ENCODE results near the gene AP1B1. TPM values are rescaled to one million over a fixed set of nuclear protein-coding genes. Genes with fewer than 3 reads are reported as not detected.

Gene AP1B1
- total and polyA plus RNA-seq, 2 of the 13 experiments (the other 11 are each of a cell fraction or from before 2014, with no cell fraction given) = 26.6 to 29.7 TPM

- TF ChIP-seq ZNF788 (CRISPR knock-in tag; IDR thresholded peaks at IDR 0.05; ENCODE audit: borderline replicate concordance) (peak; percentile 69; the same call in 1 of the 2 replicates), NR2C2 (CRISPR knock-in tag; IDR thresholded peaks at IDR 0.05; ENCODE audit: borderline replicate concordance) (peak; percentile 96), PPARG (CRISPR knock-in tag; conservative IDR thresholded peaks at IDR 0.05) (peak; percentile 55; the same call in 1 of the 2 replicates), KMT2B (CRISPR knock-in tag; IDR thresholded peaks at IDR 0.05) (peak; percentile 87; the same call in 1 of the 2 replicates), RXRA (CRISPR knock-in tag; IDR thresholded peaks at IDR 0.05) (peak; percentile 75; the same call in 1 of the 2 replicates), YEATS4 (CRISPR knock-in tag; IDR thresholded peaks at IDR 0.05; ENCODE audit: borderline replicate concordance) (peak; percentile 67; the same call in 1 of the 2 replicates), ZNF333 (CRISPR knock-in tag; IDR thresholded peaks at IDR 0.05; ENCODE audit: borderline replicate concordance) (peak; percentile 88; the same call in 1 of the 2 replicates), ZSCAN25 (CRISPR knock-in tag; IDR thresholded peaks at IDR 0.05) (0 out of 2 replicates have a peak, but pooled peaks have one; percentile 19), ZFX (CRISPR knock-in tag; IDR thresholded peaks at IDR 0.05; ENCODE audit: low read depth) (peak; percentile 90), HDAC2 (CRISPR knock-in tag; IDR thresholded peaks at IDR 0.05) (peak; percentile 43), ZNF256 (CRISPR knock-in tag; conservative IDR thresholded peaks at IDR 0.05) (0 out of 2 replicates have a peak, but pooled peaks have one; percentile 41), ZNF317 (CRISPR knock-in tag; IDR thresholded peaks at IDR 0.05) (peak; percentile 82), FOSL2 (CRISPR knock-in tag; IDR thresholded peaks at IDR 0.05) (0 out of 2 replicates have a peak, but pooled peaks have one; percentile 7)
- TF ChIP-seq, protein P1, sequence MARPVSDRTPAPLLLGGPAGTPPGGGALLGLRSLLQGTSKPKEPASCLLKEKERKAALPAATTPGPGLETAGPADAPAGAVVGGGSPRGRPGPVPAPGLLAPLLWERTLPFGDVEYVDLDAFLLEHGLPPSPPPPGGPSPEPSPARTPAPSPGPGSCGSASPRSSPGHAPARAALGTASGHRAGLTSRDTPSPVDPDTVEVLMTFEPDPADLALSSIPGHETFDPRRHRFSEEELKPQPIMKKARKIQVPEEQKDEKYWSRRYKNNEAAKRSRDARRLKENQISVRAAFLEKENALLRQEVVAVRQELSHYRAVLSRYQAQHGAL (CRISPR knock-in tag; IDR thresholded peaks at IDR 0.05; ENCODE audit: not compliant biosample characterization) = peak; percentile 39
- TF ChIP-seq, protein P2, sequence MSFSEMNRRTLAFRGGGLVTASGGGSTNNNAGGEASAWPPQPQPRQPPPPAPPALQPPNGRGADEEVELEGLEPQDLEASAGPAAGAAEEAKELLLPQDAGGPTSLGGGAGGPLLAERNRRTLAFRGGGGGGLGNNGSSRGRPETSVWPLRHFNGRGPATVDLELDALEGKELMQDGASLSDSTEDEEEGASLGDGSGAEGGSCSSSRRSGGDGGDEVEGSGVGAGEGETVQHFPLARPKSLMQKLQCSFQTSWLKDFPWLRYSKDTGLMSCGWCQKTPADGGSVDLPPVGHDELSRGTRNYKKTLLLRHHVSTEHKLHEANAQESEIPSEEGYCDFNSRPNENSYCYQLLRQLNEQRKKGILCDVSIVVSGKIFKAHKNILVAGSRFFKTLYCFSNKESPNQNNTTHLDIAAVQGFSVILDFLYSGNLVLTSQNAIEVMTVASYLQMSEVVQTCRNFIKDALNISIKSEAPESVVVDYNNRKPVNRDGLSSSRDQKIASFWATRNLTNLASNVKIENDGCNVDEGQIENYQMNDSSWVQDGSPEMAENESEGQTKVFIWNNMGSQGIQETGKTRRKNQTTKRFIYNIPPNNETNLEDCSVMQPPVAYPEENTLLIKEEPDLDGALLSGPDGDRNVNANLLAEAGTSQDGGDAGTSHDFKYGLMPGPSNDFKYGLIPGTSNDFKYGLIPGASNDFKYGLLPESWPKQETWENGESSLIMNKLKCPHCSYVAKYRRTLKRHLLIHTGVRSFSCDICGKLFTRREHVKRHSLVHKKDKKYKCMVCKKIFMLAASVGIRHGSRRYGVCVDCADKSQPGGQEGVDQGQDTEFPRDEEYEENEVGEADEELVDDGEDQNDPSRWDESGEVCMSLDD (CRISPR knock-in tag; IDR thresholded peaks at IDR 0.05; ENCODE audit: borderline replicate concordance) = peak; percentile 42; the same call in 1 of the 2 replicates
- TF ChIP-seq, protein P3, sequence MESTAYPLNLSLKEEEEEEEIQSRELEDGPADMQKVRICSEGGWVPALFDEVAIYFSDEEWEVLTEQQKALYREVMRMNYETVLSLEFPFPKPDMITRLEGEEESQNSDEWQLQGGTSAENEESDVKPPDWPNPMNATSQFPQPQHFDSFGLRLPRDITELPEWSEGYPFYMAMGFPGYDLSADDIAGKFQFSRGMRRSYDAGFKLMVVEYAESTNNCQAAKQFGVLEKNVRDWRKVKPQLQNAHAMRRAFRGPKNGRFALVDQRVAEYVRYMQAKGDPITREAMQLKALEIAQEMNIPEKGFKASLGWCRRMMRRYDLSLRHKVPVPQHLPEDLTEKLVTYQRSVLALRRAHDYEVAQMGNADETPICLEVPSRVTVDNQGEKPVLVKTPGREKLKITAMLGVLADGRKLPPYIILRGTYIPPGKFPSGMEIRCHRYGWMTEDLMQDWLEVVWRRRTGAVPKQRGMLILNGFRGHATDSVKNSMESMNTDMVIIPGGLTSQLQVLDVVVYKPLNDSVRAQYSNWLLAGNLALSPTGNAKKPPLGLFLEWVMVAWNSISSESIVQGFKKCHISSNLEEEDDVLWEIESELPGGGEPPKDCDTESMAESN (CRISPR knock-in tag; conservative IDR thresholded peaks at IDR 0.05) = peak; percentile 42
- TF ChIP-seq, protein P4, sequence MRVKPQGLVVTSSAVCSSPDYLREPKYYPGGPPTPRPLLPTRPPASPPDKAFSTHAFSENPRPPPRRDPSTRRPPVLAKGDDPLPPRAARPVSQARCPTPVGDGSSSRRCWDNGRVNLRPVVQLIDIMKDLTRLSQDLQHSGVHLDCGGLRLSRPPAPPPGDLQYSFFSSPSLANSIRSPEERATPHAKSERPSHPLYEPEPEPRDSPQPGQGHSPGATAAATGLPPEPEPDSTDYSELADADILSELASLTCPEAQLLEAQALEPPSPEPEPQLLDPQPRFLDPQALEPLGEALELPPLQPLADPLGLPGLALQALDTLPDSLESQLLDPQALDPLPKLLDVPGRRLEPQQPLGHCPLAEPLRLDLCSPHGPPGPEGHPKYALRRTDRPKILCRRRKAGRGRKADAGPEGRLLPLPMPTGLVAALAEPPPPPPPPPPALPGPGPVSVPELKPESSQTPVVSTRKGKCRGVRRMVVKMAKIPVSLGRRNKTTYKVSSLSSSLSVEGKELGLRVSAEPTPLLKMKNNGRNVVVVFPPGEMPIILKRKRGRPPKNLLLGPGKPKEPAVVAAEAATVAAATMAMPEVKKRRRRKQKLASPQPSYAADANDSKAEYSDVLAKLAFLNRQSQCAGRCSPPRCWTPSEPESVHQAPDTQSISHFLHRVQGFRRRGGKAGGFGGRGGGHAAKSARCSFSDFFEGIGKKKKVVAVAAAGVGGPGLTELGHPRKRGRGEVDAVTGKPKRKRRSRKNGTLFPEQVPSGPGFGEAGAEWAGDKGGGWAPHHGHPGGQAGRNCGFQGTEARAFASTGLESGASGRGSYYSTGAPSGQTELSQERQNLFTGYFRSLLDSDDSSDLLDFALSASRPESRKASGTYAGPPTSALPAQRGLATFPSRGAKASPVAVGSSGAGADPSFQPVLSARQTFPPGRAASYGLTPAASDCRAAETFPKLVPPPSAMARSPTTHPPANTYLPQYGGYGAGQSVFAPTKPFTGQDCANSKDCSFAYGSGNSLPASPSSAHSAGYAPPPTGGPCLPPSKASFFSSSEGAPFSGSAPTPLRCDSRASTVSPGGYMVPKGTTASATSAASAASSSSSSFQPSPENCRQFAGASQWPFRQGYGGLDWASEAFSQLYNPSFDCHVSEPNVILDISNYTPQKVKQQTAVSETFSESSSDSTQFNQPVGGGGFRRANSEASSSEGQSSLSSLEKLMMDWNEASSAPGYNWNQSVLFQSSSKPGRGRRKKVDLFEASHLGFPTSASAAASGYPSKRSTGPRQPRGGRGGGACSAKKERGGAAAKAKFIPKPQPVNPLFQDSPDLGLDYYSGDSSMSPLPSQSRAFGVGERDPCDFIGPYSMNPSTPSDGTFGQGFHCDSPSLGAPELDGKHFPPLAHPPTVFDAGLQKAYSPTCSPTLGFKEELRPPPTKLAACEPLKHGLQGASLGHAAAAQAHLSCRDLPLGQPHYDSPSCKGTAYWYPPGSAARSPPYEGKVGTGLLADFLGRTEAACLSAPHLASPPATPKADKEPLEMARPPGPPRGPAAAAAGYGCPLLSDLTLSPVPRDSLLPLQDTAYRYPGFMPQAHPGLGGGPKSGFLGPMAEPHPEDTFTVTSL (CRISPR knock-in tag; IDR thresholded peaks at IDR 0.05; ENCODE audit: borderline replicate concordance) = 0 out of 2 replicates have a peak, but pooled peaks have one; percentile 21
These were observed at the start of gene AP1B1 (continued) for GRCh38 chr22:29387921-29388758.

All from HepG2 (cell line).